ENCODE data around the gene WDR72.
"Not testable (repeated sequence)": the region's sequence is repeated elsewhere in the genome, so short reads cannot be mapped to it uniquely, and the experiment has no call there.

The WDR72 gene

DNA sequence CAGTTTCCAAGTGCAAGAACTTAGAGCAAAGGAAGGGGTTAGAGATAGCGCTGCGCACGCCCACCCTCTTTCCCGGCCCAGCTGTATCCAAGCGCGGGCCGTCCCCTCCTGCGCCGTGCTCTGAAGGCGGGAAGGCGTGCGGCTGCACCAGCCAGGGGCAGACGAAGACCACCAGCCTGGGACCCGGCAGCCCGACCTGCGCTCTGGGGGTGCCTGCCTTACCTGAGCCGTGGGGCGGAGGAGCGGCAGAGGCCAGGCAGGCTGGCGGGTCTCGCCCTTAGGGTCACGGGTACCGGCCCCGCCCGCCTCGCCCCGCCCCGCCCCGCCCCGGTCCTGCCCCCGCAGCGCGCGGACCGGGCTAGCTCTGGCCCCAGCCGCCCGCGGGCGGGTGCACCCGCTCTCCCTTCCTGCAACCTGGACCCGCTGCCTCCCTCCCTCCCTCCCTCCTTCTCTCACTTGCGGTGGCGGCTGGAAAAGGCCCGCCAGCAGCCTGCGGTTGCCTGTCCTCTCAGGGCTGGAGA, at the start of gene WDR72:
Gene WDR72 (minus strand): TSS at position 253 of the 521 bp plus-strand sequence. CDS start 26,514 bp downstream, outside the sequence.
- no peak for DNase-seq

DNA sequence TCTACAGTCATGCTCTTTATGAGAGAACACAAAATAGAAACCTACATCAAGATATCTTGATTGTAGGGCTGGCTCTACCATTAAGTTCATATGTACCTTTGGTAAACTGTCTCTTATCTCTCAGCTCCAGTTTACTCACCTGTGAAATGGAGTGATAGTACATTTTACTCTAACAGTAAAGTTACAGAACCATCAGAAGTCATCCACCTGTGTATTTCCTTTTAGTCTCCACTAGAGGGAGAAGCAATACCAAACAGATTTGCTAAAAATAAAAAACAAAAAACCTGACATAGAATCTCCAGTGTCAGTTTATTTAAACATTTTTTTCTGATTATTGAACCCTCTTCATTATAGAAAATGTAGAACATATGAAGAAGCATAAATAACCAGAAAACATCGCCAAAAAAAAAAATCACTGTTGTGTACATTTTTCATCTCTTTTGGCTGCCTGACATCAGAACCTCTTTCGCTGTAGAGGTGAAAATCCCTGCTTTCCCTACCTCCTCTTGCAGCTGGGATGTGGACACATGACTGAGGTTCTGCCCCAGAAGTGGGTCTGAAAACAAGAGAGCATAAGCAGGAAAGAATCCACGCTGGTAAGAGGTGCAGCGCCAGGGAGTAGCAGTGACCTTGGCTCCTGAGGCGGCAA, 48.7 kb upstream of the WDR72 start:
- no peak for DNase-seq

DNA sequence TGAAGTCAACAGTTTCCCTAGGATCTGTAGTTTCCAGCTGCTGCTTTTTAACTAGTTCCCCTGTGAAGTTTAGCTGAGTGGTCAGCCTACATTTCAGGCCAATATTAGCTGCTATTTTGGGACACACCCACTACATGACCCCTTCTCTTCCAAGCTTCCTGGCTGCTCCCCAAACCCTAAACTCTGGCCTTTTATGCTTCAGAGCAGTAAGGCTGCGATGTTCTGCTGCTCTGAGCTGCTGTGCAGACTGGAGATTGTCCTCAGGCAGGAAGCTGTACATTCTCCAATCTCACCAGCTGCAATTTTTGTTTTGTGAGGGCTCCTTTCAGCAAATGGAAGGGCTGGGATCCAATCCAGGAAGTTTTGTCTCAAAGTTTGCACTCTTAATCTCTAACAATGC, 48.0 kb upstream of the WDR72 start:
- DNase-seq: no peak

DNA sequence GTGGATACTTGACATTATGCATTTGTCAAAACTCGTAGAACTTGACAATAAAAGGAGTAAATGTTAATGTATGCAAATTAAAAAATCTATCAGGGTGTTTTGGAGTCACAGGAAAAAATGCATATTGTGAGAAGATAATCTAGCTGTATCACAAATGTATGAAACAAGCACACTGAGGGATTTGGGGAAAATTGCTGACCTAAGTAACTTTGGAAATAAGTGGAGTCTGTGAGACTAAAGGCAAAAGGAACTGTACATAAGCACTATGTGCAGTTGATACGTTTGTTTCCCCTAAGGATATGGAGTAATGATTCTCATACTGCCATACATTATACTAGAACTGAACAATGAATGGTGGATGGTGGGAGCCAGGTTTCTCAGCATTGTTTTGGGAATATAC, 43.2 kb upstream of the WDR72 start:
- no peak for DNase-seq

DNA sequence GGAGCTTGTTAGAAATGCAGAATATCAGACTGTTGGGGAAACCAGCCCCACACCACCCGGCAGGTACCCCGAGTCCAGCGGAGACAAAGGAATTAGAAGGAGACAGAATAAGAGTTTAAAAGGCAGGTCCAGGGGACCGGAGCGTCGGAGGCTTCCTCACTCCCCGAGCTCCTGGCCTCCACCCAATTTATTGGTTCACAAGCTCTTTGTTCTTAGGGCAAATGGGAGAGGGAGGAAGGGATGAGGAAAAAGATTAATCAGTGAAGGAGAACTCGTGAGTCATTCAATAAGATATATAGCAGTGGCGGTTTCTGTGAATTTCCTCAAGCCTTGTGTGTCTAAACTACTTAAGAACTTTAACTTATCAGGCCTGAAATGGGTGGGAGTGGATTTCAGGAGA, 32.1 kb upstream of the WDR72 start:
- no peak for DNase-seq

DNA sequence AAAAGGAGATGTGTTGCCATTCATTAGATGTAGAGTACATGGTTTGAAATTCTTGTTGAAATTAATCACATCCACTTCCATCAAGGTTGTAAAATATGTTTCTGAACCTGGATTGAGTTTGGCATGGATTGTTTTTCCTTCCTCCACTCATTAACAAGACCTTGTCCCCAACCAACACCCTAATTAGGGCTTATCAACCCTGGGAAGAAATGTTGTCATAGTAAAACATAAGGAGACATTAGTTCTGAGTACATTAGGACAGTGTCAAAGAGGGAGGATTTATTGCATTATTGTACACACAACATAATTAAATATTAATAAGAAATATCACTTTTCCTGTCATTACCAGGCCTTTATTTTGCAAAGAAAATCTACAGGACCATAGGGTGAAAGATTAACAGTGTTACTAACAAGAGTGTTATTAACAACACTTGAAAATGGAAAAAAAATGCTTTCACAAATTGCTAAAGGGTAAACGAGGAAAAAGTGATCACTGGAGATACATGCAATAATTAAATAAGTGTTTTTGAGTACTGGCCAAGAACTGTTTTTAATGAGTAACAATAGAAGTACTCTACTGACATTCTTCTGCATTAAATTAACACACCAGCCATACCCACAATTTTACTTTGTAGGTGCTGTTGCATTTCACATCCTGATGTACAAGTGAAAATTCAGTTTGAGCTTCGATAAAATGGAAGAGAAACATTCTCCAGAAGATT, 30.4 kb upstream of the WDR72 start:
- DNase-seq: no peak

DNA sequence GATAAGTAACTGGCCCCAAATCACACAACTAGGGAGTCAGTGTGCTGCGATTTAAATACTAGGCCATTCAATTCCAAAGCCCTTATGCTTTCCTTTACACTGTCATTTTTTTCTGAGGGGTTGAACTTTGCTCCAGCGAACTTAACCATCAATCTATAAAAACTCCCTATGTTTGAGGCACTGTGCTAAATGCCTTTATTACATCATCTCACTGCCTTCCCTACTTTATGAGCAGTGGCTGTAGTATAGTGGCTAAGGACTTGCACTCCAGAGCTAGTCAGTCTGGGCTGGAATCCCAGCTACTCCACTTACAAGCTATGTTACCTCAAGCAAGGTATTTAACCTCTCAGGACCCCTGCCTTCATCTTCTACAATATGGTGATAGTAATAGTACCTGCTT, 26.9 kb upstream of the WDR72 start:
- no peak for DNase-seq

DNA sequence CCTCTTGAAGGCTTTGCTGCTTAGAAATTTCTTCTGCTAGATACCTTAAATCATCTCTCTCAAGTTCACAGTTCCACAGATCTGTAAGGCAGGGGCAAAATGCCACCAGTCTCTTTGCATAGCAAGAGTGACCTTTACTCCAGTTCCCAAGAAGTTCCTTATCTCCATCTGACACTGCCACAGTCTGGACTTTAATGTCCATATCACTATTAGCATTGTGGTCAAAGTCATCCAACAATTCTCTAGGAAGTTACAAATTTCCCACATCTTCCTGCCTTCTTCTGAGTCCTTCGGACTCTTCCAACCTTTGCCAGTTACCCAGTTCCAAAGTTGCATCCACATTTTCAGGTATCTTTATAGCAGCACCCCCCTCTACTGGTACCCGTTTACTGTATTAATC, 25.8 kb upstream of the WDR72 start:
- DNase-seq: not testable (repeated sequence)

DNA sequence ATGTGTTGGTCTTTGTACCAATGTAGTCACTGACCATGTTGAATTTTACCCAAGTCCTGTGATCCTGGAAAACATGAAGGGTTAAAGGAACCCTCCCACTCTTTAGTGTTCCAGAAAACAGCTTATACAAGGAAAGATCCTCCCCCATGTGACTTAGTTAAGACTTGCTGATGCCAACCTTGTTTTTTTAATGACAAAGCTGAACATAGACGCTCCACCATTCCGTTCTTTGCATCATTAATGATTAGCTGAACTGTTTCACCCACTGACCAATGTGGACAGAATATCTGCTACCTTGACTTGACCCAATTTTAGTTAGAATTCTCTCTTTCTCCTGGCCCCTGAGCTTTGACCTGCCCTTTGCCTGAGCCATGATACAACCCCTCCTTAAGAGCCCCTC, 3.5 kb upstream of the WDR72 start:
- DNase-seq: no peak

DNA sequence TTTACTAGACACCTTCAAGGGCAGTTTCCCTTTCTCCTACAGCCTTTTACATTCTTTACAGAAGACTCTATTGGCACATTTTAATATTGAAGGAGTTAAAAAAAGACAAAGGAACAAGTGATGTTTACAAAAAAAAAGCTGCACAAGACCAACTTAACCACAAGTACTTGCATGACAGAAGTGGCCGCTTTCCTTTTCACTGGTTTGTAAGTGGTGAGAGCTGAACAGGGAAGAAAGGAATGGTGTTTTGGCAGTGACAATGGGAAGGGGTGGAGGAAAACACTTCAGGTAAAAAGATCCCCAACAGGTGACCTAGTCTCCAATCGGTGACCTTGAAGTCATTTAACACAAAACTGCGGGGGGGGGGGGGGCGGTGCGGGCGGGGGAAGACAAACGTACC, 1.1 kb downstream of the WDR72 start:
- DNase-seq: no peak

DNA sequence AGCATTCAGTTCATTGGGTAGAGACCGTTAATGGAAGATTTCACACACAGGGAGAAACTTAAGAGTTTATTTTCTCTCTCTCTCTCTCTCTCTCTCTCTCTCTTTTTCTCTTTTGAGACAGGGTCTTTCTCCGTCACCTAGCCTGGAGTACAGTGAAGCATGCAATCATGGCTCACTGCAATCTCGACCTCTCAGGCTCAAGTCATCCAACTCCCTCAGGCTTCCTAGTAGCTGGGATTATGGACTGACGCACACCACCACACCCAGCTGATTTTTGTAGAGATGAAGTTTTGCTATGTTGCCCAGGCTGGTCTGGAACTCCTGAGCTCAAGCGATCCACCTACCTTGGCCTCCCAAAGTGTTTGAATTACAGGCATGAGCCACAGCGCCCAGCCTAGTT, 1.6 kb downstream of the WDR72 start:
- no peak for DNase-seq

DNA sequence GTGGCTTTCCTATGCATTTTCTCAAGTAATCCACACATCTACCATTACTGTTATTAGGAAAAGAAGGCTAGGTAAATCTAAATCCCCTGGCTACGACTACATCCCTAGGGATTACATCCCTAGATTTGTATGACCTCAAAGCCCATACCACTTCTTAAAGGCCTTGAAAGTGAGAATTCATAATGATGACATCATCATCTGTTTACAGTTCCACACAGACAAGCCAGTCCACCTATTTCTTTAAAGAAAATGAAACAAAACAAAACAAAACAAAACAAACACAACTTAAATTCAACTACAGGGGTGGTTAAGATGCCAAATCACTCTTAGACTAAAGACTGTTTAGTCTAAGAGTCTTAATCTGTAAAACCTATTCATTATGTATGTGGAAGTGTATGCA, 5.7 kb downstream of the WDR72 start:
- no peak for DNase-seq

DNA sequence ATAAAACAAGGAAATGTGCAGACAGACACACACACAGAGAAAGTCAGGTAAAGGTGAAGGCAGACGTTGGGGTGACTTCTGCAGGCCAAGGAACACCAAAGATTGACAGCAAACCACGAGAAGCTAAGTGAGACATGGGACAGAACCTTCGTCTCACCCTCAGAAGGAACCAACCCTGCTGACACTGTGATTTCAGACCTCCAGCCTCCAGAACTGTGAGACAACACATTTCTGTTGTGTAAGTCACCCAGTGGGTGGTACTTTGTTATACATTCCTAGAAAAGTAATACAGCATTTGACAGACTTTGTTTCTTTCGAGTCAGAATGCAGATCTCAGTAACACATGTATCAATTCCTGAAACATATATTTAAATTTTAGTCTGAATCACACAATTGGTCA, 7.1 kb downstream of the WDR72 start:
- no peak for DNase-seq

DNA sequence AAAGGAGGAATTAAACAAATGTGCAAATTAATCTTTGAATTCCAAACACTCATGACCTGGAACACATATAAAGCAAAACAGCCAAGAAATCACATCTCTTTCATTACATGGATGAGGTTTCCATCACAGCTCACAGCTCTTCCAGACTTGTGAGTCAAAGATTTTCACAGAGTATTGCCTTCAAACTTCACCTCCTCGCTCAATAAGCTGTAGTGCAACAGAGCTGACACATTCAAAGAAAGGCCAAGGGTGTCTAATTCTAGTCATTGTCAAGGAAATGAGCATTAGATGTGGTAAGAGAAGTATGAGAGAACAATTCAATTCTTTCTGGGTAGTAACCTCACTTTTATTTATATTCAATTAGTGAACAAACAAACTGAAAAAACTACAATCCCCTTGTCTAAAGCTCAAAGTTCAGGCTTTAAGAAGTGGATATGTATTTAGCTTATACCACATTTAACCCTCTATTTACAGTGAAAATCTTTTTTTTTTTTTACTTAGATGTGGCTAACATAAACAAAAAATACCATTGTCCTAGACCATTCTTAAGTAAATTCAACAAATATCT, 11.9 kb downstream of the WDR72 start:
- no peak for DNase-seq

DNA sequence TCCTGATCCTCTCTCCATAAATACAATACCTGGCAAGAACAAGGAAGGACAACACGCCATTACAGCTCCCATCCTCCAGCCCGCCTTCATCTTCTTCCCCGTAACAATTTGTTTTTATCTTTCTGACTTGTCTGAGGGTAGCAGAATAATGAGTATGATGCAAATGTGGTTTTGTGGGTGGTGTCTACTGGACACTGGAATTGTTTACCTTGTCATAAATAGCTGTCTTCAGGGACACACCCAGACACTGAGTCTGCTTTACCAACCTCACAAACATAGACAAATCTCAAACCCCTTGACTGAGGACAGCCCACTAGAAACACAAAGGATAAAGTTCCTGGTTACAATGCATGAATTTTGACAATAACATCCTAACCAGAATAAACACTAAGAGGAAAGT, 13.4 kb downstream of the WDR72 start:
- DNase-seq: no peak

DNA sequence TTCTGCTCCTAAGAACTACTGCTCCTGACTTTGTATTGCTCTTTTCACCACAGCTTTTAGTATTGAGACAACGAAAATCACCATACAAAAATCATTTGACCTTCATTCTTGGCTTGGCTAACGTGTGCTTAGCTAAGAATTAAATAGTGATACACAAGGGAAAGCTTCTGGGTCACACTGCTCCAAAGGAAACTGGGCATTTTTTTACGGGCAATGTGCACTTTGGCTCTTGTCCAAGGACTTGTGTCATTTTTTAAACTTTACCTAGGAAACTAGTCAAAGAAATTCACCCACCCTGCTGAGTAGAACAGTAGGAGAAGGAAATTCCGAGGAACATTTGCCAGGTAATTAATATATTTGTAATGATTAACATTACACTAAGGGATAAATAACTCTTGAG, 19.8 kb downstream of the WDR72 start:
- no peak for DNase-seq

DNA sequence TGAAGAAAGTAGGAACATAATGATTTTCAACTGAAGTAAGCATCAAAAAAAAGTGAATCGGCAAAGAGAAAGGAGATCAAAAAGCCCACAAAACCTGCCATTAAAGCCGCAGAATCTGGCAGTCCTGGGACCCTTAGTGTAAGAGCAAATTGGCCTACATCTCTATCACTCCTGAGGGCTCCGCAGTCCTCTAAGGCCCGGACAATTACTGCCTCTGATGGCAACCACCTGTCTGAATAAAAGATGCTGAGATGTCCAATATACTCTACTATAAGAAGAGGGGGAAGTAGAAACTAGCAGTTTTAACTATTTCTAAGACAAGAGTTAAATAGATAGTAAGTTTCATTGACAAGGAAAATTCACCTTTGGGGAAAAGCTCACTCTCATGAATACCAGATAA, 20.3 kb downstream of the WDR72 start:
- no peak for DNase-seq

DNA sequence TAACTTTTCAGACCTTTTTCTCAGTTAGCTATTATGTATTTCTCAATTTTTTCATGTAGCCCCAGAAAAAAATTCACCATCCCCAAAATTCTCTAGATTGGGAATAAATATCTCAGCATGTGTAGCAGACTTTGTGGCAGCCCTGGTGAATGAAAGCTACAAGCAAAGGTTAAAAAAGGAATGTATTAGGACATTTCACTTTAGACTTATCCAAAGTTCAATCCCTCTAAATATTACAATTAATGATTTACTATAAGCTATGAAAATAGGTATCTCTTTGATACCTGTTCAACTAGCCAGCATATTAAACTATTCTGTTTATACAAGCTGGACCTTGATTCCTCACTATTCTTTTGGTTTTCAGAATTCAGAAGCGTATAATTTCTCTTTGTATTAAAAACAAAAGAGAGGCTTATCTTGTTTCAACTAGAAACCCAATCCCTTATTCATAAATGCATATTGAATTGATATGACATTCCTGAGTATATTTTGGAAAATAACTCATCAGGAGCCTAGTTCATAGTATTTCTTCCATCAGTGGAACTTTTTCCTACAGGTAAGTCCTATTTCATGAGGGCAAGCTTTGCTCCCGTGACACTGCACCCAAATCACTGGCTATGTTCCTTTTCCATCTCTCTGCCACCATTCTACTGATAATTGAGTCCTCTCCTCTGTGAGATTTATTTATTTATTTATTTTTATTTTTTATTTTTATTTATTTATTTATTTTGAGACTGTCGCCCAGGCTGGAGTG, 38.0 kb downstream of the WDR72 start:
- no peak for DNase-seq

DNA sequence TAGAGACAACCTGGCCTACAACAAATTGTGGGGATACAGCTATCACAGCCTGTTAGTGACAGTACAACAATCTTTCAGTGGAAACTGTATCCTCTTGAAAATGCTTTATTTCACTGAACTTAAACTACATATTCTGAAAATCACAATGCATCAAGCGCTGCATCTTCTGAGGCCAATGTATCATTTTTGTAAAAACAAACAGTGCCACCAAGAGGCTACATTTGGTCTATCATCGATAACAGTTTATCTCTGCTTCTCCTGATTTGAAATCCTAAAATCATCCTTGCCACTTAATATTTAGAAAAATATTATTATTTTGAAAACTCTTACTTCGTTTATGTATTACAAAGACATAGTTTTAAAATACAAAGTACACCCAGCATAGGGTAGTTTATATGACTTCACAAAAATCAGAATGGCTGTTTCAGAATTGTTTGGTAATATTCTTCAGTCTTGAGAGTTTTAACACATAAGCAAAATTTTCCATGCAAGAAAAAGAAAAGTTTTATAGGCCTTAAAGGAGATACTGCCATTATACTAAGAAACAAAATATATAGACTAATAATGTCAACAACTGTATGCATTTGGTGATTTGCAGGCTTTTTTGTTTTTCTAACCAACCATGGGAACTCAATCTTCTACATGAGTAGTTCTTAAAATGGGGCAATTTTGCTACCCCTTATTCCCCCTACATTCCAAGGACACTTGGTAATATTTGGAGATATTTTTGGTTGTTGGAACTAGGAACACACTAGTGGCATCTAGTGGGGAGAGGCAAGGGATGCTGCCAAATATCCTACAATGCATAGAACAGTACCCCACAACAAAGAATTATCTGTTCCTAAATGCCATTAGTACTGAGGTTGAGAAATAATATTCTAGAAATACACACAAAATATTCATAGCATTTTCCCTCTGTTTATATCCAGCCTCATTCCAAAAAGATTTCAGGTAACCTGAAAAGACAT, 42.3 kb downstream of the WDR72 start:
- DNase-seq: no peak

DNA sequence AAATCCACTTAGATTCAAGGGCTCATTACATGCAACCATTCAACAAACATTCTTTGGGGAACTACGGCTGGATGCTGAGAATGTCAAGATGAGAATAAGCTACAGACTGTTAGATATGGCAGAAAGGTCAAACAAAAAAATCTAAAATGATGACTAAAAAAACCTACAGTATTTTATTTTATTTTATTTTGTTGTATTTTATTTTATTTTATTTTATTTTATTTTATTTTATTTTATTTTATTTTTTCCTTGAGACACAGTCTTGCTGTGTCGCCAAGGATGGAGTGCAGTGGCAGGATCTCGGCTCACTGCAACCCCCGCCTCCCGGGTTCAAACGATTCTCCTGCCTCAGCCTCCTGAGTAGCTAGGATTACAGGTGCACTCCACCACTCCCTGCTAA, 46.2 kb downstream of the WDR72 start:
- no peak for DNase-seq

DNA sequence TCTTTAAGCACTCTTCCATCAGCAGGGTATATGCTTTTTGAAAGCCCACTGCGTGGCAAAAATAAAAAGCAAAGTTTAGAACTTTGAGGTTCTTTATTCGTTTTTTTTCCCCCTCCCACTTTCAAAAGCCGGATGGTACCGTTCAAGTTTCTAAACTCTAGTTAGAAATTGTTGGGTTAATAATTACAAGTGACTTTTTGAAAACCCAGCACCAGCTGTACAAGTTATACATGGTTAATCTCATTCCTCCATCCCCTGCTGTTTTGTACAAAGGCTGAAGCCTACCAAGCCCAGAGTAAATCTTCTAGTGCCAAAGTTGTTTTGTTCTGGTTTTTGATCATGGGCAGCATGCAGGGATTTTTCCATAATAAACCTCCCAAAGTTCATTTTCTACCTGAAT, 48.6 kb downstream of the WDR72 start:
- DNase-seq: no peak

DNA sequence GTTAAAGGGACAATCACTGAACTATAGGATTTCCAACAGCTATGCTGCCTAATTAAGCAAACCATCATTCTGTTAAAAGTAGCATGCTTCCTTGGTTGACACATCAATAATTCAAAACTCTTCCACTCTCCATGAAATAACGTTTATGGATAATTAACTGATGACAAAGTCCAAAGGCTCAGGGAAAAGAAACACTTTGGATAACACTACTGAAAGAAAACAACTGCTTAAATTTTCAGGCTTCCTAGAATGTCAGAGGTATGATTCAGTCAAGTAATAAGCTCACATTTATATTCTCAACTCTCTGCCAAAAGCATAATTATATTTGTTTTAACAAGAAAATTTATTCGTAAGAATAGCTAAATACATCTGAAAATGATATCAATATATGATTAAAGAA, 49.6 kb downstream of the WDR72 start:
- DNase-seq: no peak

All from activated naive CD4-positive, alpha-beta T cell (primary cell).